ENCODE data around the gene DMBX1.

DNA sequence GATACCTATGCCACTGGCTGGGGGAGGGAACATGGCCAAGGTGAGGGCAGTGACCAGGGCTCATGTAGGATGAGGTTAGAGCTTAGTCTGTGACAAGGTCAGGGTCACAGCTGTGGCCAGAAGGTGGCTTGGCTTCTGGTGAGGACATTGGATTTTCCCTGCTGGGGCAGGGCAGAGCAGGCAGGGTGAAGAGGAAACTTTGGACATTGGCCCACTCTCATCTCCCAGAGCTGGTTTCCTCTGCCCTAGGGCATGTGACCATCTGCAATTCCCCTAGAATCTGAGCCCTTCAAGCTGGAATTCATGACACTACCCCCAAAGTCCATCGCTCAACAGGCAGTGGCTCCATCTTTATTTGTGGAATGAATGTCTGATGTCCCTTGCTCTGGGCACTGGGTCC is 5.3 kb downstream of the DMBX1 start:
- no peak for TF ChIP-seq POLR2A (IDR thresholded peaks at IDR 0.05)
- TF ChIP-seq, protein P1, sequence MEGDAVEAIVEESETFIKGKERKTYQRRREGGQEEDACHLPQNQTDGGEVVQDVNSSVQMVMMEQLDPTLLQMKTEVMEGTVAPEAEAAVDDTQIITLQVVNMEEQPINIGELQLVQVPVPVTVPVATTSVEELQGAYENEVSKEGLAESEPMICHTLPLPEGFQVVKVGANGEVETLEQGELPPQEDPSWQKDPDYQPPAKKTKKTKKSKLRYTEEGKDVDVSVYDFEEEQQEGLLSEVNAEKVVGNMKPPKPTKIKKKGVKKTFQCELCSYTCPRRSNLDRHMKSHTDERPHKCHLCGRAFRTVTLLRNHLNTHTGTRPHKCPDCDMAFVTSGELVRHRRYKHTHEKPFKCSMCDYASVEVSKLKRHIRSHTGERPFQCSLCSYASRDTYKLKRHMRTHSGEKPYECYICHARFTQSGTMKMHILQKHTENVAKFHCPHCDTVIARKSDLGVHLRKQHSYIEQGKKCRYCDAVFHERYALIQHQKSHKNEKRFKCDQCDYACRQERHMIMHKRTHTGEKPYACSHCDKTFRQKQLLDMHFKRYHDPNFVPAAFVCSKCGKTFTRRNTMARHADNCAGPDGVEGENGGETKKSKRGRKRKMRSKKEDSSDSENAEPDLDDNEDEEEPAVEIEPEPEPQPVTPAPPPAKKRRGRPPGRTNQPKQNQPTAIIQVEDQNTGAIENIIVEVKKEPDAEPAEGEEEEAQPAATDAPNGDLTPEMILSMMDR (IDR thresholded peaks at IDR 0.05) = no peak
- no peak for TF ChIP-seq POLR2AphosphoS5 (IDR thresholded peaks at IDR 0.05)
- TF ChIP-seq EP300 (IDR thresholded peaks at IDR 0.05) = no peak

Data from sigmoid colon (tissue), 4 donors.